PC-3 (cell line): ENCODE measurements around the gene NALCN. TPM values are rescaled to one million over a fixed set of nuclear protein-coding genes. Genes with fewer than 3 reads are reported as not detected.

Experiments used
- ATAC-seq: fragments of 200-7000 bp; cut with Tn5 transposase; 2 replicates; pipeline ENCODE4 v1.9.1; 2020; ENCODE audit warnings: mild to moderate bottlenecking, moderate library complexity
- BruUV-seq: library from RNA; stranded (reverse); fragments of 400-500 nt; replicated peaks from 2 replicates; lab custom pipeline; 2021; lab: Mats Ljungman, UMichigan
- CTCF ChIA-PET: fragments of 300-600 bp; sonication (Branson Sonifier 250); formaldehyde crosslinking; loops from one replicate; lab custom pipeline; 2022; ENCODE audit warnings: antibody characterized with exemption; lab: Charles Lee
- POLR2A ChIA-PET: fragments of 300-600 bp; sonication (Branson Sonifier 250); formaldehyde crosslinking; loops from one replicate; lab custom pipeline; 2022; ENCODE audit warnings: antibody characterized with exemption; ENCODE audit not compliant: unreplicated experiment; lab: Charles Lee
- DNase-seq: peaks from one replicate; pipeline ENCODE4 v3.0.0-alpha.2; 2015
- H2AFZ ChIP-seq: fragments of 300-600 bp; sonication (generic); 2 replicates; pipeline ENCODE4 v1.6.0; 2016; ENCODE audit warnings: antibody characterized with exemption, low read length
- H3F3A ChIP-seq: fragments of 300-600 bp; sonication (generic); one replicate; pipeline ENCODE4 v1.6.0; 2017; ENCODE audit warnings: antibody characterized with exemption, low read length, control low read depth, mild to moderate bottlenecking; ENCODE audit not compliant: unreplicated experiment
- H3K27ac ChIP-seq: fragments of 300-600 bp; sonication (generic); 2 replicates; pipeline ENCODE4 v1.5.1; 2016; ENCODE audit warnings: mild to moderate bottlenecking, low read length
- H3K27me3 ChIP-seq: fragments of 300-600 bp; sonication (generic); 2 replicates; pipeline ENCODE4 v1.6.1; 2016; ENCODE audit warnings: low read length, mixed read lengths
- H3K36me3 ChIP-seq: fragments of 300-600 bp; sonication (generic); 2 replicates; pipeline ENCODE4 v1.6.1; 2016; ENCODE audit warnings: low read depth, mixed run types, low read length, mixed read lengths
- H3K4me1 ChIP-seq: fragments of 300-600 bp; sonication (generic); 2 replicates; pipeline ENCODE4 v1.5.1; 2016; ENCODE audit warnings: low read length; ENCODE audit not compliant: insufficient read depth
- H3K4me2 ChIP-seq: fragments of 300-600 bp; sonication (generic); 2 replicates; pipeline ENCODE4 v1.6.0; 2016; ENCODE audit warnings: low read length
- H3K4me3 ChIP-seq: fragments of 300-600 bp; sonication (generic); 2 replicates; pipeline ENCODE4 v1.5.1; 2016; ENCODE audit warnings: mild to moderate bottlenecking, low read length, mixed read lengths
- H3K79me2 ChIP-seq: fragments of 300-600 bp; sonication (generic); 2 replicates; pipeline ENCODE4 v1.6.1; 2017; ENCODE audit warnings: low read length, mixed read lengths
- H3K9ac ChIP-seq: fragments of 300-600 bp; sonication (generic); 2 replicates; pipeline ENCODE4 v1.6.0; 2016; ENCODE audit warnings: mild to moderate bottlenecking, low read length
- H3K9me2 ChIP-seq: fragments of 300-600 bp; sonication (generic); replicated peaks from 2 replicates; pipeline ENCODE4 v1.6.1; 2016; ENCODE audit warnings: mixed run types, low read length, mixed read lengths
- H3K9me3 ChIP-seq: fragments of 300-600 bp; sonication (generic); 2 replicates; pipeline ENCODE4 v1.6.1; 2016; ENCODE audit warnings: low read length, mixed read lengths
- H4K20me1 ChIP-seq: fragments of 300-600 bp; sonication (generic); 2 replicates; pipeline ENCODE4 v1.6.1; 2016; ENCODE audit warnings: low read length, mixed read lengths
- CTCF ChIP-seq: fragments of 300-600 bp; sonication (generic); conservative IDR thresholded peaks from 2 replicates; pipeline ENCODE4 v1.5.1; 2017; ENCODE audit warnings: antibody characterized with exemption, low read depth, mild to moderate bottlenecking, low read length
- EZH2 ChIP-seq: fragments of 300-600 bp; sonication (generic); IDR thresholded peaks from one replicate; pipeline ENCODE4 v1.6.1; 2017; ENCODE audit warnings: antibody characterized with exemption, mild to moderate bottlenecking, low read length; ENCODE audit not compliant: unreplicated experiment
- EZH2phosphoT487 ChIP-seq: fragments of 300-600 bp; sonication (generic); IDR thresholded peaks from 2 replicates; pipeline ENCODE4 v1.6.1; 2018; ENCODE audit warnings: mild to moderate bottlenecking, antibody characterized with exemption, low read length, borderline replicate concordance
- intact Hi-C: fragments of 100-400 bp; cut with micrococcal nuclease; formaldehyde crosslinking; loops from 2 replicates; pipeline ENCODE4 v1.9.0; 2023
- total RNA-seq: library from RNA; depleted of rRNA; stranded (reverse); fragments of >200 nt; gene quantifications from 2 replicates; pipeline ENCODE4 v1.2.3, GENCODE V29; 2014

NALCN gene
- total RNA-seq, 1 experiment from 2014 or later, result 11.8 TPM

DNA sequence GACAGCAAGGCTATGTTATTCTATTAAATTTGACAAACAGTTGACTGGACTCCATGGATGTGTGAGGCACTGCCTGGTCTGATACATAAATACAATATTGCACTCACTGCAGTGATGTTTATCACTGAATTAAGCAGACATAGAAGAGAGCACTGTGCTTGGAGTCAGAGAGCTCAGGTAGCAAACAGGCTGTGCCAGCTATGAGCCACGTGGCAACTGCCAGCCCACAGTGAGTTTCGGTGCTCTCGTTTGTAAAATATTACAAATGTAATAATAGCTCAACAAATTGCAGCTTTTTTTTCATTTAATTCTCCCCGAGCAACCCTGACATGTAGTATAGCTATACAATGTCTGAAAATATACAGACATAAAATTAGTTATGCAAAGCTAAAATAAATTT lies 237.3 kb downstream of the NALCN start:
- H3K4me3 ChIP-seq, result no peak overlapping the region
- no peaks in the 10 kb centered on the region for H4K20me1 ChIP-seq
- H3K9me2 ChIP-seq, result no peaks in the 10 kb centered on the region
- no peak for DNase-seq
- no TSS peak for BruUV-seq
- POLR2A ChIA-PET, result no interaction called here
- no peak overlapping the region for H2AFZ ChIP-seq
- no peak for ATAC-seq
- H3K79me2 ChIP-seq, result no peaks in the 10 kb centered on the region
- CTCF ChIA-PET, result no interaction called here
- no peak overlapping the region for H3K9ac ChIP-seq
- H3K27ac ChIP-seq, result no peak overlapping the region
- TF ChIP-seq EZH2 (no peak), EZH2phosphoT487 (no peak), CTCF (no peak)
- no peak overlapping the region for H3K4me2 ChIP-seq
- H3K9me3 ChIP-seq, result no peaks in the 10 kb centered on the region
- intact Hi-C loops, result no loop called here
- no peaks in the 10 kb centered on the region for H3K27me3 ChIP-seq
- no peaks in the 10 kb centered on the region for H3F3A ChIP-seq
- peaks cover 4% of the 10 kb centered on the region; the same call in 1 of the 2 replicates for H3K4me1 ChIP-seq
- H3K36me3 ChIP-seq, result no peaks in the 10 kb centered on the region

DNA sequence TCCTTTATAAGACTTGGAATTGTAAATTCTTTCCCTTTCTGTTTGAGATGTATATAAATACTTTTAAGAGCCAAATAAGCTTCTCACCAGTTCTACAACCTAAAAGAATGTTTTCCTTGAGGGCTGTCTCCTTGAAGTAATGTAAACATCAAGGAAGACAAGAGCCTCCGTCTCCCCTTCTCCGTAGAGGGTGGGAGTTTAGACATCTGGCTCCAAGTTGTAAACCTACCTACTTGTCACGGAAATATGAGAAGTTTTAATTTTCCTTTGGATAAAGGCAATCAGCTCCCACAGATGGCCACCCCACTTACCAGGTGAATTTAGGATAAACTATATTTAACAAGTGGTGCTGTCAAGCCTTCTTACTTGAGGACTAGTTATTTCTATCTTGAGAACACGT lies 237.9 kb downstream of the NALCN start:
- no TSS peak for BruUV-seq
- intact Hi-C loops, result no loop called here
- POLR2A ChIA-PET, result no interaction called here

More for the DNA sequence above, 237.9 kb downstream of the NALCN start:
- Histone ChIP-seq H4K20me1 (no peaks in the 10 kb centered on the region), H3F3A (no peaks in the 10 kb centered on the region), H3K4me3 (no peak overlapping the region), H3K27me3 (no peaks in the 10 kb centered on the region), H3K27ac (no peak overlapping the region), H3K36me3 (no peaks in the 10 kb centered on the region), H3K4me1 (peaks cover 5% of the 10 kb centered on the region; the same call in 1 of the 2 replicates), H3K9me3 (no peaks in the 10 kb centered on the region), H3K9me2 (no peaks in the 10 kb centered on the region), H3K4me2 (no peak overlapping the region), H2AFZ (no peak overlapping the region), H3K79me2 (no peaks in the 10 kb centered on the region), H3K9ac (no peak overlapping the region)
- DNase-seq (no peak), ATAC-seq (no peak)
- CTCF ChIA-PET, result no interaction called here
- no peak for TF ChIP-seq CTCF
- no peak for TF ChIP-seq EZH2phosphoT487
- TF ChIP-seq EZH2, result no peak
